Activated CD4-positive, CD25-positive, alpha-beta regulatory T cell treated with anti-CD3 and anti-CD28 coated beads, Interleukin-2, amount 50 U/mL, for 72 hours (primary cell): ENCODE data around the gene GPR148.

Source experiments
- DNase-seq: peaks from one replicate; pipeline ENCODE4 v3.0.0; 2021

The GPR148 gene

GRCh38 chr2:130769343-130769907, 40.6 kb downstream of the GPR148 start:
- DNase-seq, result no peak

- DNase-seq, result no peak
Measured at GRCh38 chr2:130776550-130776949, 47.7 kb downstream of the GPR148 start.

GRCh38 chr2:130778781-130779180, 49.9 kb downstream of the GPR148 start:
- no peak for DNase-seq
